GM12875 (cell line): ENCODE measurements around the gene ZMIZ1.

Experiments used
- H3K4me3 ChIP-seq: one replicate; pipeline ENCODE4 v1.5.1; 2011; ENCODE audit warnings: low read depth, low read length, control low read depth
- TF ChIP-seq, protein P1 (sequence below): IDR thresholded peaks from 2 replicates; pipeline ENCODE4 v1.5.1; 2011; ENCODE audit warnings: low read depth, mild to moderate bottlenecking, control low read depth, inconsistent platforms, low read length, moderate library complexity, borderline replicate concordance; ENCODE audit not compliant: insufficient read depth

Gene ZMIZ1

DNA sequence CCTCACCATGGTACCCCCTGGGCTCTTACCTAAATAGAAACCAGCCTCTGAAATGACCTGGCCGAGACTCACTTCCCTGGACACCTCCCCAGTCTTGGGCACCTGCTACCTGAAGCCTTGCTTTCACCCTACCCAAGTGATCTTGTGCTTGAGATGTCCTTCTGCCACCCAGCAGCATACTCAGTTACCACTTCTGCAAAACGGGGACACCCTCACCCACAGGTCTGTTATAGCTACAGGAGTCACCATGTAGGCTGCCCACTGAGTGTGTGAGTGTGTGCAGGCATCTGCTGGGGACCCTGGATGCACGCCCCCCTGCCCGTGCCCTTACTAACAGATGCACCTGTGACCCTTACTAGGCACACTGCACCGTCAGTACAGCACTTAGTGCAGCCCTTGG lies 183.7 kb downstream of the ZMIZ1 start:
- TF ChIP-seq, protein P1, sequence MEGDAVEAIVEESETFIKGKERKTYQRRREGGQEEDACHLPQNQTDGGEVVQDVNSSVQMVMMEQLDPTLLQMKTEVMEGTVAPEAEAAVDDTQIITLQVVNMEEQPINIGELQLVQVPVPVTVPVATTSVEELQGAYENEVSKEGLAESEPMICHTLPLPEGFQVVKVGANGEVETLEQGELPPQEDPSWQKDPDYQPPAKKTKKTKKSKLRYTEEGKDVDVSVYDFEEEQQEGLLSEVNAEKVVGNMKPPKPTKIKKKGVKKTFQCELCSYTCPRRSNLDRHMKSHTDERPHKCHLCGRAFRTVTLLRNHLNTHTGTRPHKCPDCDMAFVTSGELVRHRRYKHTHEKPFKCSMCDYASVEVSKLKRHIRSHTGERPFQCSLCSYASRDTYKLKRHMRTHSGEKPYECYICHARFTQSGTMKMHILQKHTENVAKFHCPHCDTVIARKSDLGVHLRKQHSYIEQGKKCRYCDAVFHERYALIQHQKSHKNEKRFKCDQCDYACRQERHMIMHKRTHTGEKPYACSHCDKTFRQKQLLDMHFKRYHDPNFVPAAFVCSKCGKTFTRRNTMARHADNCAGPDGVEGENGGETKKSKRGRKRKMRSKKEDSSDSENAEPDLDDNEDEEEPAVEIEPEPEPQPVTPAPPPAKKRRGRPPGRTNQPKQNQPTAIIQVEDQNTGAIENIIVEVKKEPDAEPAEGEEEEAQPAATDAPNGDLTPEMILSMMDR, result no peak
- H3K4me3 ChIP-seq, result no peak overlapping the region

DNA sequence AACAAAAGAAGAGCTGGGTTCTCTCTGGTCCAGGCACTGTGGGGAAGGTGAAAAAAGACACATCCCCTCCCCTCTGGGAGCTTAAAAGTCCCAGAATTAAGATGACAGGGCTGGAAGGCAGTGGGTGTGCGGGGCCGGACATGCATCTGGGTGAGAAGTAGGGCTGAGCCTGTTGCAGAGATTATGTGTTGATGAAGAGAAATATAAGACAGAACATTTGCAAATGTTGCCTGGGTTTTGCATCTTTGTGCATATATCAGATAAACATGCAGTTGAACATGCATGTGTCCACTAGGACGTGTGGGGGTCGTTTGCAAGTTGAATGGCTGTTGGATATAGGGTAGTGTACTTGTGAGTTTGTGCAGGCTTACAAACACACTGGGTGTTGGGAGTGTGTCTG lies 184.2 kb downstream of the ZMIZ1 start:
- H3K4me3 ChIP-seq, result no peak overlapping the region
- TF ChIP-seq, protein P1, result no peak

DNA sequence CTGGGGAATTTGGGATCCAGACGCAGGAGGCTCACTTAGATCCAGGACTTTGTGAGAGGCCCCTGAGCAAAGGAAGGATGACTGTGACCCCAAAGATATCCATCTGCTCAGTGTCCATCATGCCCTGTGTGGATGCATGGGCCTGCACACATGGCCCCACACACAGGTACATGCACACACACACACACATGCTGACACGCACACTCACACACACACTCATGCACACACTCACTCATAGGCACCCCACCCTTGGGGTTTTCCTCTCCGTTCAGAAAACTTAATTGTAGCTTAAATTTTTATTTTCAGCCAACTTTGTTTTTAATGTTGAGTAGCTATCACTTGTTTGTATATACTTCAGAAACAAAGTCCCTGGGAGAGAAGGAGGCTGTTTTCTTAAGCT lies 184.9 kb downstream of the ZMIZ1 start:
- H3K4me3 ChIP-seq, result no peak overlapping the region
- TF ChIP-seq, protein P1, result no peak

DNA sequence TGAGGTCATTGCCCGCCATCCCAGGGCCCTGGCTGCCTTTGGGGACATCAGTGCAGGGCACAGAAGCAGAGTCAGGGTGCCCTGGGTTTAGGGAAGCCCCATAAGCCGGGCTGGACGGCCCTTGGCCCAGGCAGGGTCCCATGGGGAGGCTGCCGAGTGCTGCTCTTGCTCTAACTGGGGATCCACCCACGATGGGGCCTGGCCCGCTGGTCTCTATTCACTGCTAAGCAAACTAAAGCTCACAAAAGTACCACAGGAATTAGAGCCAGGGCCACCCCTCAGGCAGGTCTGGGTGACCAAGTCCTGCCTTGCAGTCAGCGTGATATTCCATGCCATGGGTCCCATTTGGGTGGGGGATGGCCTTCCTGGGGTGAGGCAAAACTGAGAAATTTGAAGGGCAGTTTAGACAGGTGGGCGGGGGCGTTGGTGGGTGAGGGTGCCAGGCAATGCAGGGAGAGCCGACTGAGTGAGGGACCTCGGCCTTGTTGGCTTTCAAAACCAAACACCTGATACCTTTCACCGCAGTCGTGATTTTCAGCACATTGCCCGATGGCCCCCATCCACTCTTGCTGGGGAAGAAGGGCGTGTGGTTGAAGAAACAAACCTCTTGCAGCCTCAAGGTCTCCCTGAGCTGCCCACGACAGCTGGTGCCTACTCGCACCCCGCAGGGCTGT lies 185.7 kb downstream of the ZMIZ1 start:
- no peak overlapping the region for H3K4me3 ChIP-seq
- TF ChIP-seq, protein P1, result no peak

DNA sequence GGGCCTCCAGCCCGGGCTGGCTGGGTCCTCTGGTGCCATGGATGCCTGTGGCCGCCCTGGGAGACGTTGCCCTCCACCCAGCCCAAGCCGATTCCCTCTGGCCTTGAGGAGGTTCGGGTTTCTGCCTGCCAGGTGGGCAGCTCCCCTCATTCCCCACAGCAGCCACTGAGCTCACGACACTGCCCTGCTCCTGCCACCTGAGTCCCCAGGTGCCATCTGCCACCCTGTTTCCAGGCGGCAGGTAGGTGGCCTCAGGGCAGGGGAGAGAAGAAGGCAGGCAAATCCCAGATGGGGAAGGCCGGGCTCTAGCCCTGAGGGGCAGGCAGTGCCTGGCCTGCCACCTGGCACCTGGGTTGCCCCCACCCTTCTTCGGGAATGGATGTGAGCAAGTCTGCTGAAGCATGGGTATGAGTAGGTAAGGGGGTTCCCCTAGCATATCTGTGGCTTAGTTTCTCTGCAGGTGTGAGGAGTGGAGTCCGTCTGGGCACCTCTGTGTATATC lies 186.3 kb downstream of the ZMIZ1 start:
- no peak overlapping the region for H3K4me3 ChIP-seq
- TF ChIP-seq, protein P1, result no peak

DNA sequence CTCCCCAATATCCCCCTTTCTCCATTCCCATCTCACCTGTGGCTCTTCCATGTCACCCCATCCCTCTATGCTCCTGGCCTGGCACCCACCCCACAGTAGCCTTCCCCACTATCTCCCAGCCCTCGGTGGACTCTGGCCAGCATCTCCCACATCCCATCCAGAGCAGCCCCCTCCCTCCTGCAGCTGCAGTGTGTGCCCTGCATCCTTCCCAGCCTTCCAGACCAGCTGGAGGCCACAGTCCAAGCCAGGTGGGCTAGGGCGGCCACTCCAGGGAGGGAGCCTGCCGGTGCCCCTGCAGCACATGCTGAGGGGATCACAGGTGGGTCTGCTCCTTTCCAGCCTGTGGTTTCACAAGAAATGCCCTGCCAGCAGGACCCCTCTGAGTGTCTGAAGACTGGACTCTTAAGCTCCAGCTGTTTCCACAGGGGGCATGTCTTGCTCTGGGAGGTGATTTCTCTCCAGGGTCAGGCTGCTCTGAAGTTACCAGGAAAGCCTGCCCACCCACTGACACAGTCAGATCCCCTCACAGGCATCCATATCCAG lies 187.6 kb downstream of the ZMIZ1 start:
- TF ChIP-seq, protein P1, result no peak
- H3K4me3 ChIP-seq, result no peak overlapping the region

DNA sequence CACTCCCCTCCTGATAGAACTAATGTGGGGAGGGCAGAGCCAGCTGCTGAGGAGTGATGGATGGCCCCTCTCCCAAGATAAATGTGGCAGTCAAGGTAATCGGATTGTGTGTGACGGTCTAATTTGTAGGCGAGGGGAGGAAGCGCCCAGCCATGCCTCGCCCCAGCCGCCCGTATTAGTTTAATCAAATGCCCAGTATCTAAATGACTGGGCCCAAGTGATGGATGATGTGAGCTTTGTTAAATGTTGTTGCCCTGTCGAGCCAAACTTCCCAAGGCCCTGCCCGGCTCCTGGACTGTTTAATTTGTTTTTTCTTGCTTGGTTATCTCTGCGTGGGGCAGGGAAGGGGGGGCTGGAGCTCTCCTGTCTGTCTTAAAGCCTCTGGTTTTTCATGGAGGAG lies 190.1 kb downstream of the ZMIZ1 start:
- TF ChIP-seq, protein P1, result no peak
- no peak overlapping the region for H3K4me3 ChIP-seq
